Measurements from ENCODE around the gene KCTD10. TPM values are rescaled to one million over a fixed set of nuclear protein-coding genes. Genes with fewer than 3 reads are reported as not detected.

The KCTD10 gene
- total and polyA plus RNA-seq, 9 of the 15 experiments (the other 6 are each of a cell fraction or from before 2014, with no cell fraction given), result 1.9 to 37.5 (median 15.7) TPM

GRCh38 chr12:109432842-109433304 is 44.2 kb downstream of the KCTD10 start (continued):
- TF ChIP-seq, protein P1, sequence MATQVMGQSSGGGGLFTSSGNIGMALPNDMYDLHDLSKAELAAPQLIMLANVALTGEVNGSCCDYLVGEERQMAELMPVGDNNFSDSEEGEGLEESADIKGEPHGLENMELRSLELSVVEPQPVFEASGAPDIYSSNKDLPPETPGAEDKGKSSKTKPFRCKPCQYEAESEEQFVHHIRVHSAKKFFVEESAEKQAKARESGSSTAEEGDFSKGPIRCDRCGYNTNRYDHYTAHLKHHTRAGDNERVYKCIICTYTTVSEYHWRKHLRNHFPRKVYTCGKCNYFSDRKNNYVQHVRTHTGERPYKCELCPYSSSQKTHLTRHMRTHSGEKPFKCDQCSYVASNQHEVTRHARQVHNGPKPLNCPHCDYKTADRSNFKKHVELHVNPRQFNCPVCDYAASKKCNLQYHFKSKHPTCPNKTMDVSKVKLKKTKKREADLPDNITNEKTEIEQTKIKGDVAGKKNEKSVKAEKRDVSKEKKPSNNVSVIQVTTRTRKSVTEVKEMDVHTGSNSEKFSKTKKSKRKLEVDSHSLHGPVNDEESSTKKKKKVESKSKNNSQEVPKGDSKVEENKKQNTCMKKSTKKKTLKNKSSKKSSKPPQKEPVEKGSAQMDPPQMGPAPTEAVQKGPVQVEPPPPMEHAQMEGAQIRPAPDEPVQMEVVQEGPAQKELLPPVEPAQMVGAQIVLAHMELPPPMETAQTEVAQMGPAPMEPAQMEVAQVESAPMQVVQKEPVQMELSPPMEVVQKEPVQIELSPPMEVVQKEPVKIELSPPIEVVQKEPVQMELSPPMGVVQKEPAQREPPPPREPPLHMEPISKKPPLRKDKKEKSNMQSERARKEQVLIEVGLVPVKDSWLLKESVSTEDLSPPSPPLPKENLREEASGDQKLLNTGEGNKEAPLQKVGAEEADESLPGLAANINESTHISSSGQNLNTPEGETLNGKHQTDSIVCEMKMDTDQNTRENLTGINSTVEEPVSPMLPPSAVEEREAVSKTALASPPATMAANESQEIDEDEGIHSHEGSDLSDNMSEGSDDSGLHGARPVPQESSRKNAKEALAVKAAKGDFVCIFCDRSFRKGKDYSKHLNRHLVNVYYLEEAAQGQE (IDR thresholded peaks at IDR 0.05; ENCODE audit: borderline replicate concordance), result peak; percentile 36; the same call in 1 of the 2 replicates
- TF ChIP-seq, protein P1 (CRISPR knock-in tag; IDR thresholded peaks at IDR 0.05; ENCODE audit: low read depth), result no peak
- TF ChIP-seq ZFP1 (CRISPR knock-in tag; IDR thresholded peaks at IDR 0.05) (no peak), PYGO2 (tag; IDR thresholded peaks at IDR 0.05) (no peak), NCOA4 (IDR thresholded peaks at IDR 0.05; ENCODE audit: partially characterized antibody) (no peak), HMG20B (CRISPR knock-in tag; IDR thresholded peaks at IDR 0.05) (no peak), CTCF (IDR thresholded peaks at IDR 0.05 in 2 of 3, conservative IDR thresholded peaks at IDR 0.05 in 1 of 3; ENCODE audit: insufficient read depth in 2 of 3, low read depth in 1 of 3, low read length in 3 of 3) (peak; percentile 84 to 92 (median 86)), ZNF354B (CRISPR knock-in tag; IDR thresholded peaks at IDR 0.05) (no peak)
